GM12878 (cell line): ENCODE measurements around the gene PTPRD. TPM values are rescaled to one million over a fixed set of nuclear protein-coding genes. Genes with fewer than 3 reads are reported as not detected.

Source experiments
- ATAC-seq: fragments of 200-7000 bp; cut with Tn5 transposase; 3 replicates; pipeline ENCODE4 v1.9.1; 2020; ENCODE audit warnings: mild to moderate bottlenecking, moderate library complexity
- BruUV-seq: library from RNA; stranded (reverse); fragments of 400-500 nt; replicated peaks from 2 replicates; lab custom pipeline; 2021; lab: Mats Ljungman, UMichigan
- CTCF ChIA-PET: fragments of 300-600 bp; sonication (Branson Sonifier 250); formaldehyde crosslinking; extraction: SDS; loops from one replicate; lab custom pipeline; 2021; ENCODE audit warnings: inconsistent platforms; lab: Yijun Ruan, JAX
- POLR2A ChIA-PET: fragments of 350-600 bp; formaldehyde crosslinking; extraction: SDS; loops from one replicate; lab custom pipeline; 2021; ENCODE audit warnings: inconsistent platforms; lab: Charles Lee
- RAD21 ChIA-PET: fragments of 300-600 bp; sonication (Branson Sonifier 250); formaldehyde crosslinking; loops from one replicate; lab custom pipeline; 2023; ENCODE audit warnings: antibody characterized with exemption; ENCODE audit not compliant: unreplicated experiment; lab: Charles Lee
- SMC1A ChIA-PET: fragments of 300-600 bp; sonication (Branson Sonifier 250); formaldehyde crosslinking; loops from one replicate; lab custom pipeline; 2023; ENCODE audit not compliant: unreplicated experiment, uncharacterized antibody; lab: Charles Lee
- DNase-seq: peaks from one replicate; pipeline ENCODE4 v3.0.0-alpha.2; 2011; ENCODE audit warnings: low read depth, low spot score
- FAIRE-seq: peaks from 3 replicates; lab custom pipeline; 2011; peaks lifted over from hg19 to GRCh38; lab: Jason Lieb, UNC
- H2AFZ ChIP-seq: 2 replicates; pipeline ENCODE4 v1.6.0; 2011; ENCODE audit warnings: low read depth, low read length, control low read depth; ENCODE audit not compliant: control insufficient read depth
- H3K27ac ChIP-seq: 2 replicates; pipeline ENCODE4 v1.5.1; 2011; ENCODE audit warnings: control low read depth; ENCODE audit not compliant: control insufficient read depth, insufficient read depth
- H3K27me3 ChIP-seq, 2 experiments: replicated peaks in 1 of 2; 2 replicates each; pipeline versions ENCODE4 v1.6.0 to v1.6.1; 2011; ENCODE audit warnings: low read length in 1 of 2; ENCODE audit not compliant: control insufficient read depth in 2 of 2, insufficient read depth in 2 of 2
- H3K36me3 ChIP-seq, 2 experiments: 2 replicates each; pipeline ENCODE4 v1.5.1; 2011; ENCODE audit warnings: low read length in 1 of 2; ENCODE audit not compliant: control insufficient read depth in 2 of 2, insufficient read depth in 2 of 2
- H3K4me1 ChIP-seq: 2 replicates; pipeline ENCODE4 v1.6.1; 2011; ENCODE audit warnings: mild to moderate bottlenecking, low read length, moderate library complexity, mixed read lengths; ENCODE audit not compliant: control insufficient read depth, insufficient read depth
- H3K4me2 ChIP-seq: 2 replicates; pipeline ENCODE4 v1.6.0; 2011; ENCODE audit warnings: control low read depth; ENCODE audit not compliant: control insufficient read depth, insufficient read depth
- H3K4me3 ChIP-seq: fragments of 200-600 bp; sonication (generic); 2 replicates; pipeline ENCODE4 v1.5.1; 2016
- H3K79me2 ChIP-seq: 2 replicates; pipeline ENCODE4 v1.6.0; 2011; ENCODE audit warnings: low read length; ENCODE audit not compliant: control insufficient read depth, insufficient read depth
- H3K9ac ChIP-seq: 2 replicates; pipeline ENCODE4 v1.8.0; 2011; ENCODE audit warnings: low read length, control low read depth, mixed read lengths; ENCODE audit not compliant: control insufficient read depth, insufficient read depth
- H3K9me3 ChIP-seq: replicated peaks from 3 replicates; pipeline ENCODE4 v1.5.1; 2011; ENCODE audit warnings: mild to moderate bottlenecking, low read length; ENCODE audit not compliant: control insufficient read depth, insufficient read depth
- H4K20me1 ChIP-seq: 2 replicates; pipeline ENCODE4 v1.6.0; 2011; ENCODE audit not compliant: control insufficient read depth, insufficient read depth
- ELK1 ChIP-seq: IDR thresholded peaks from 2 replicates; pipeline ENCODE4 v1.6.1; 2012; ENCODE audit warnings: low read depth, low read length, improper control_type of control experiment
- ESRRA ChIP-seq: IDR thresholded peaks from 2 replicates; pipeline ENCODE4 v1.6.1; 2012; ENCODE audit warnings: mild to moderate bottlenecking, low read length, improper control_type of control experiment
- HCFC1 ChIP-seq: fragments of 150-350 bp; IDR thresholded peaks from 2 replicates; pipeline ENCODE4 v1.6.1; 2014; ENCODE audit warnings: low read length
- HSF1 ChIP-seq: fragments of 150-350 bp; IDR thresholded peaks from 2 replicates; pipeline ENCODE4 v1.6.1; 2014; ENCODE audit warnings: mild to moderate bottlenecking, low read depth, low read length
- JUNB ChIP-seq: IDR thresholded peaks from 2 replicates; pipeline ENCODE4 v1.6.1; 2016; ENCODE audit warnings: antibody characterized with exemption, mild to moderate bottlenecking
- MEF2B ChIP-seq: fragments of 450-650 bp; IDR thresholded peaks from 2 replicates; pipeline ENCODE4 v1.6.1; 2018; ENCODE audit warnings: mild to moderate bottlenecking, moderate library complexity; ENCODE audit not compliant: partially characterized antibody, poor library complexity, severe bottlenecking
- NR2C1 ChIP-seq: fragments of 450-650 bp; IDR thresholded peaks from 2 replicates; pipeline ENCODE4 v1.6.1; 2017; ENCODE audit warnings: antibody characterized with exemption, mild to moderate bottlenecking, moderate library complexity
- POLR2A ChIP-seq: IDR thresholded peaks from 2 replicates; pipeline ENCODE4 v1.6.1; 2011; ENCODE audit warnings: low read depth, mild to moderate bottlenecking, low read length
- SREBF1 ChIP-seq: IDR thresholded peaks from 2 replicates; pipeline ENCODE4 v1.6.1; 2012; ENCODE audit warnings: mild to moderate bottlenecking, low read length
- WRNIP1 ChIP-seq: IDR thresholded peaks from 2 replicates; pipeline ENCODE4 v1.6.1; 2011; ENCODE audit warnings: low read depth, low read length, improper control_type of control experiment, borderline replicate concordance
- ZNF207 ChIP-seq: fragments of 450-650 bp; IDR thresholded peaks from 2 replicates; pipeline ENCODE4 v1.6.1; 2014; ENCODE audit warnings: antibody characterized with exemption, mild to moderate bottlenecking, borderline replicate concordance
- ZZZ3 ChIP-seq: IDR thresholded peaks from 2 replicates; pipeline ENCODE4 v1.6.1; 2011; ENCODE audit warnings: low read depth; ENCODE audit not compliant: control insufficient read depth, insufficient read length
- WGBS: methylation state at CpG from one replicate; pipeline ENCODE4 v1.1.6; 2016; ENCODE audit warnings: low lambda C conversion rate; ENCODE audit not compliant: insufficient replicate concordance, insufficient coverage; ENCODE audit errors: missing lambda C conversion rate; 5-methylcytosine and 5-hydroxymethylcytosine counted together
- in situ Hi-C: fragments of 300-500 bp; cut with MboI; formaldehyde crosslinking; loops from 9 replicates; pipeline ENCODE4 v1.14.3; 2018; ENCODE audit warnings: mixed read lengths
- intact Hi-C: fragments of 100-400 bp; cut with micrococcal nuclease; formaldehyde crosslinking; loops from one replicate; pipeline ENCODE4 v1.14.2; 2022; ENCODE audit not compliant: unreplicated experiment
- polyA plus RNA-seq, 11 experiments: library from polyadenylated mRNA; depleted of rRNA in 4 of 11; unstranded in 6 of 11; stranded (reverse) in 5 of 11; fragments of >200 nt; fragmentation: Nextera tagmentation in 4 of 11; fragmentation: Illumina TruSeq in 1 of 11; extraction: Ambion mirVana in 4 of 11; extraction: Trizol in 1 of 11; gene quantifications; 1 replicate in 1 of 11; 2 replicates in 10 of 11; pipeline versions ENCODE4 v1.2.1 to v1.2.3, GENCODE V29; 2011 to 2016; ENCODE audit warnings: inconsistent platforms in 2 of 11, missing spikeins in 2 of 11, low read depth in 1 of 11
- total RNA-seq, 4 experiments: library from RNA; depleted of rRNA in 3 of 4; stranded (reverse); fragments of >200 nt in 3 of 4; fragmentation: Illumina TruSeq in 1 of 4; extraction: Trizol in 1 of 4; gene quantifications; 2 replicates each; pipeline versions ENCODE4 v1.2.1 to v1.2.3, GENCODE V29; 2013 to 2021
- TF ChIP-seq, protein P1 (sequence below): fragments of 450-650 bp; IDR thresholded peaks from 2 replicates; pipeline ENCODE4 v1.6.1; 2017; ENCODE audit warnings: mild to moderate bottlenecking, moderate library complexity
- TF ChIP-seq, protein P2 (sequence below): fragments of 450-650 bp; IDR thresholded peaks from 2 replicates; pipeline ENCODE4 v1.6.1; 2016; ENCODE audit warnings: mild to moderate bottlenecking

PTPRD gene
- total and polyA plus RNA-seq, 10 of the 15 experiments (the other 5 are each of a cell fraction or from before 2014, with no cell fraction given) = under 0.01 to 0.05 (median 0.01) TPM; not detected in 7

DNA sequence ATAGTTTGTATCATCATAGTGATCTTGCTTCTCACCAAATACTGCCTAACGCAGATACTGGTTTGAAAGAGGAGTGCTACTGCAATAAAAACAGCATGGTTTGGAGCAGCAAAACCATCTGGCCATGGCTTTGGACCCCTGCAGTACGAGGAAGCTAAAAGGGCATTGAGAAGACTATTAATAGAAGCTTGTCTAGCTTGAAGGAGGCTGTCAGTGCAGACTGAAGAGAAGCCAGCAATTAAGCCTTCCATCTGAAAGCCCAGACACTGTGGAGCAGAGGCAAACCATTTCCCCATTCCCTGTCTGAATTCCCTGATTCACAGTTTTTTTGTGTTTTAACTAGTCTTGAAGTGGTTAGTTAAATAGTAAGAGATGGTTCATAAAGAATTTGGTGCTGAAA is 281.6 kb downstream of the PTPRD start:
- POLR2A ChIA-PET = no interaction called here
- RAD21 ChIA-PET = no interaction called here
- no peak overlapping the region for H3K4me3 ChIP-seq
- ATAC-seq (no peak), FAIRE-seq (no peak), DNase-seq (no peak)
- intact Hi-C loops = no loop called here
- CTCF ChIA-PET = no interaction called here
- no TSS peak for BruUV-seq
- no peak overlapping the region for H2AFZ ChIP-seq
- 0% methylated on average over 2 of the region's 2 CpGs for WGBS
- SMC1A ChIA-PET = no interaction called here
- TF ChIP-seq JUNB (no peak), MEF2B (no peak), ELK1 (no peak), ZNF207 (no peak), SREBF1 (no peak), WRNIP1 (no peak), NR2C1 (no peak), POLR2A (no peak), HCFC1 (no peak), ESRRA (no peak), ZZZ3 (no peak), HSF1 (no peak)
- TF ChIP-seq, protein P1, sequence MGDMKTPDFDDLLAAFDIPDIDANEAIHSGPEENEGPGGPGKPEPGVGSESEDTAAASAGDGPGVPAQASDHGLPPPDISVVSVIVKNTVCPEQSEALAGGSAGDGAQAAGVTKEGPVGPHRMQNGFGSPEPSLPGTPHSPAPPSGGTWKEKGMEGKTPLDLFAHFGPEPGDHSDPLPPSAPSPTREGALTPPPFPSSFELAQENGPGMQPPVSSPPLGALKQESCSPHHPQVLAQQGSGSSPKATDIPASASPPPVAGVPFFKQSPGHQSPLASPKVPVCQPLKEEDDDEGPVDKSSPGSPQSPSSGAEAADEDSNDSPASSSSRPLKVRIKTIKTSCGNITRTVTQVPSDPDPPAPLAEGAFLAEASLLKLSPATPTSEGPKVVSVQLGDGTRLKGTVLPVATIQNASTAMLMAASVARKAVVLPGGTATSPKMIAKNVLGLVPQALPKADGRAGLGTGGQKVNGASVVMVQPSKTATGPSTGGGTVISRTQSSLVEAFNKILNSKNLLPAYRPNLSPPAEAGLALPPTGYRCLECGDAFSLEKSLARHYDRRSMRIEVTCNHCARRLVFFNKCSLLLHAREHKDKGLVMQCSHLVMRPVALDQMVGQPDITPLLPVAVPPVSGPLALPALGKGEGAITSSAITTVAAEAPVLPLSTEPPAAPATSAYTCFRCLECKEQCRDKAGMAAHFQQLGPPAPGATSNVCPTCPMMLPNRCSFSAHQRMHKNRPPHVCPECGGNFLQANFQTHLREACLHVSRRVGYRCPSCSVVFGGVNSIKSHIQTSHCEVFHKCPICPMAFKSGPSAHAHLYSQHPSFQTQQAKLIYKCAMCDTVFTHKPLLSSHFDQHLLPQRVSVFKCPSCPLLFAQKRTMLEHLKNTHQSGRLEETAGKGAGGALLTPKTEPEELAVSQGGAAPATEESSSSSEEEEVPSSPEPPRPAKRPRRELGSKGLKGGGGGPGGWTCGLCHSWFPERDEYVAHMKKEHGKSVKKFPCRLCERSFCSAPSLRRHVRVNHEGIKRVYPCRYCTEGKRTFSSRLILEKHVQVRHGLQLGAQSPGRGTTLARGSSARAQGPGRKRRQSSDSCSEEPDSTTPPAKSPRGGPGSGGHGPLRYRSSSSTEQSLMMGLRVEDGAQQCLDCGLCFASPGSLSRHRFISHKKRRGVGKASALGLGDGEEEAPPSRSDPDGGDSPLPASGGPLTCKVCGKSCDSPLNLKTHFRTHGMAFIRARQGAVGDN = no peak
- TF ChIP-seq, protein P2, sequence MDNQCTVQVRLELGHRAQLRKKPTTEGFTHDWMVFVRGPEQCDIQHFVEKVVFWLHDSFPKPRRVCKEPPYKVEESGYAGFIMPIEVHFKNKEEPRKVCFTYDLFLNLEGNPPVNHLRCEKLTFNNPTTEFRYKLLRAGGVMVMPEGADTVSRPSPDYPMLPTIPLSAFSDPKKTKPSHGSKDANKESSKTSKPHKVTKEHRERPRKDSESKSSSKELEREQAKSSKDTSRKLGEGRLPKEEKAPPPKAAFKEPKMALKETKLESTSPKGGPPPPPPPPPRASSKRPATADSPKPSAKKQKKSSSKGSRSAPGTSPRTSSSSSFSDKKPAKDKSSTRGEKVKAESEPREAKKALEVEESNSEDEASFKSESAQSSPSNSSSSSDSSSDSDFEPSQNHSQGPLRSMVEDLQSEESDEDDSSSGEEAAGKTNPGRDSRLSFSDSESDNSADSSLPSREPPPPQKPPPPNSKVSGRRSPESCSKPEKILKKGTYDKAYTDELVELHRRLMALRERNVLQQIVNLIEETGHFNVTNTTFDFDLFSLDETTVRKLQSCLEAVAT = no peak
- H3K9me3 ChIP-seq = no peaks in the 10 kb centered on the region
- H3K9ac ChIP-seq = no peak overlapping the region
- no peak overlapping the region for H3K27ac ChIP-seq
- H4K20me1 ChIP-seq = no peaks in the 10 kb centered on the region
- H3K27me3 ChIP-seq = no peaks in the 10 kb centered on the region
- in situ Hi-C loops = no loop called here
- H3K36me3 ChIP-seq = no peaks in the 10 kb centered on the region
- no peaks in the 10 kb centered on the region for H3K79me2 ChIP-seq
- H3K4me2 ChIP-seq = no peak overlapping the region
- H3K4me1 ChIP-seq = no peaks in the 10 kb centered on the region
